Heart right ventricle (tissue), 16 donors: ENCODE data around the gene GJB3. TPM values are rescaled to one million over a fixed set of nuclear protein-coding genes. Genes with fewer than 3 reads are reported as not detected.

Experiments
- ATAC-seq, 8 donors: fragments of 200-7000 bp; cut with Tn5 transposase; one replicate each; pipeline ENCODE4 v1.9.1; 2020; ENCODE audit warnings: mild to moderate bottlenecking in 8 of 8, moderate library complexity in 8 of 8, moderate number of reproducible peaks in 1 of 8
- DNase-seq, 2 donors: peaks; one replicate each; pipeline ENCODE4 v3.0.0-alpha.2; 2020
- H3K27ac ChIP-seq, 10 donors: fragments of 200-600 bp; sonication (generic) in 2 of 10; one replicate each; pipeline versions ENCODE4 v1.5.0 to v1.8.0; 2020 to 2022; ENCODE audit warnings: mild to moderate bottlenecking in 3 of 10
- H3K27me3 ChIP-seq, 7 donors: fragments of 200-600 bp; one replicate each; pipeline ENCODE4 v1.8.0; 2021 to 2022; ENCODE audit warnings: mild to moderate bottlenecking in 2 of 7
- H3K36me3 ChIP-seq, 9 donors: fragments of 200-600 bp; sonication (generic) in 1 of 9; one replicate each; pipeline versions ENCODE4 v1.5.0 to v1.8.0; 2020 to 2022; ENCODE audit warnings: mild to moderate bottlenecking in 2 of 9
- H3K4me1 ChIP-seq, 9 donors: fragments of 200-600 bp; sonication (generic) in 1 of 9; one replicate each; pipeline versions ENCODE4 v1.5.0 to v1.8.0; 2020 to 2022; ENCODE audit warnings: mild to moderate bottlenecking in 4 of 9
- H3K4me3 ChIP-seq, 10 donors: fragments of 200-600 bp; sonication (generic) in 2 of 10; one replicate each; pipeline versions ENCODE4 v1.5.0 to v1.8.0; 2020 to 2022; ENCODE audit warnings: mild to moderate bottlenecking in 7 of 10, moderate library complexity in 2 of 10
- H3K9me3 ChIP-seq, 11 donors: fragments of 200-600 bp in 10 of 11; sonication (generic) in 2 of 11; one replicate each; pipeline versions ENCODE4 v1.5.0 to v1.8.0; 2013 to 2022; ENCODE audit warnings: mild to moderate bottlenecking in 2 of 11, control low read depth in 1 of 11, moderate library complexity in 1 of 11
- WGBS, 2 donors: extraction: QIAGEN DNeasy Blood & Tissue Kit; methylation state at CpG; one replicate each; pipeline ENCODE4 v1.1.7; 2013; ENCODE audit warnings: inconsistent platforms in 1 of 2; 5-methylcytosine and 5-hydroxymethylcytosine counted together
- intact Hi-C, 10 donors: fragments of 100-400 bp; cut with DNase I; formaldehyde crosslinking; loops; one replicate each; pipeline versions ENCODE4 v1.11.1 to v1.14.2; 2022
- polyA plus RNA-seq, 2 donors: library from polyadenylated mRNA; stranded (reverse); fragments of 200-250 nt; gene quantifications; one replicate each; pipeline ENCODE4 v1.2.3, GENCODE V29; 2013
- total RNA-seq, 10 donors: library from RNA; stranded (reverse); fragmentation: NEBNext Ultra II Directional in 3 of 10; extraction: Animal tissue kit (Norgen Biotek cat#: 25700) in 3 of 10; gene quantifications; one replicate each; pipeline versions ENCODE4 v1.2.1 to v1.2.4, GENCODE V29; 2021 to 2023
- TF ChIP-seq, protein P1 (sequence below), 9 donors: fragments of 200-600 bp; sonication (generic) in 2 of 9; IDR thresholded peaks; one replicate each; pipeline versions ENCODE4 v1.5.0 to v1.8.0; 2021 to 2022; ENCODE audit warnings: antibody characterized with exemption in 9 of 9, mild to moderate bottlenecking in 5 of 9, moderate library complexity in 1 of 9
- donor health status: Arrhythmogenic right ventricular cardiomyopathy.
- donor health status: ischemic (EF 13 %, LVEDD 7.1; RV severe dilation, severe dysfunction).
- donor health status: healthy with polysubstance abuse.
- donor health status: DM: no; HTN: yes; CAD: no.
- donor health status: DM: no; HTN: no; CAD: no.
- donor health status: ischemic (EF 25% LVEDD 6.9; RV normal size, moderate dysfunction).
- donor health status: ischemic (EF 25% LVEDD 5.7; RV mildly dilated, moderate dysfunction).
- donor health status: healthy.
- donor health status: DM: yes; HTN: yes; CAD: no.
- donor health status: Ischemic cardiomyopathy.
- donor health status: ischemic (EF 35%, LVEDD 5.7; RV mildly dilated, moderate dysfunction).
- donor health status: nonischemic (EF 11% LVEDD 7.7; RV severe dilation, severe dysfunction).
- donor health status: DM: yes; HTN: yes; CAD: no.
- donor health status: PGD.
- donor health status: ischemic (EF 29% LVEDD 5.4; RV normal size, mild dysfunction).
- donor health status: nonischemic (EF 23%, LVEDD 6.1; RV moderate dilation, normal function).

GJB3 gene
- total and polyA plus RNA-seq, 12 donors: not detected

DNA sequence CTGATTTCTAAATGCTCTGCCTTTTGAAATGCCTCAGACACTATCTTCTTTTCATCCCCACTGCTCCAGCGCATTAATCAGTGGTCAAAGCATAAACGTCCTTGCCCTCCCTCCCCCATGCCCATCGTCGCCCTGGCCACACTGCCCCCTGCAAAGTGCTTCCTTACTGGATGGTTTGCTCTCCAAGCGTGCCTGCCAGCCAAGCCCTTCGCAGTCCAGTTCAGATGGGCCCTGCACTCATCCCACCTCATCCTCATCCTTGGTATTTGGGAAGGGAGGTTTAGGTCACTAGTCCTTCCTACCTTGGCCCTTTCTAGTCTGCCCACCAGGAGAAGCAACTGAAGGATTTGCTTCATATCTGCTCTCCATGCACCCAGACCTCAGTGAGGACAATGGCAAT, 14.9 kb downstream of the GJB3 start:
- TF ChIP-seq, protein P1, sequence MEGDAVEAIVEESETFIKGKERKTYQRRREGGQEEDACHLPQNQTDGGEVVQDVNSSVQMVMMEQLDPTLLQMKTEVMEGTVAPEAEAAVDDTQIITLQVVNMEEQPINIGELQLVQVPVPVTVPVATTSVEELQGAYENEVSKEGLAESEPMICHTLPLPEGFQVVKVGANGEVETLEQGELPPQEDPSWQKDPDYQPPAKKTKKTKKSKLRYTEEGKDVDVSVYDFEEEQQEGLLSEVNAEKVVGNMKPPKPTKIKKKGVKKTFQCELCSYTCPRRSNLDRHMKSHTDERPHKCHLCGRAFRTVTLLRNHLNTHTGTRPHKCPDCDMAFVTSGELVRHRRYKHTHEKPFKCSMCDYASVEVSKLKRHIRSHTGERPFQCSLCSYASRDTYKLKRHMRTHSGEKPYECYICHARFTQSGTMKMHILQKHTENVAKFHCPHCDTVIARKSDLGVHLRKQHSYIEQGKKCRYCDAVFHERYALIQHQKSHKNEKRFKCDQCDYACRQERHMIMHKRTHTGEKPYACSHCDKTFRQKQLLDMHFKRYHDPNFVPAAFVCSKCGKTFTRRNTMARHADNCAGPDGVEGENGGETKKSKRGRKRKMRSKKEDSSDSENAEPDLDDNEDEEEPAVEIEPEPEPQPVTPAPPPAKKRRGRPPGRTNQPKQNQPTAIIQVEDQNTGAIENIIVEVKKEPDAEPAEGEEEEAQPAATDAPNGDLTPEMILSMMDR (IDR thresholded peaks at IDR 0.05): no peak
- peak overlapping the region; percentile 18 to 75 (median 60) for H3K4me3 ChIP-seq
- no peaks in the 10 kb centered on the region for H3K9me3 ChIP-seq
- H3K27ac ChIP-seq: peak overlapping the region in 8 of 10 donors; percentile 20 to 92 (median 76)
- ATAC-seq (no peak), DNase-seq (no peak)
- H3K4me1 ChIP-seq: peaks cover 9 to 53% (median 18%) of the 10 kb centered on the region in 9 donors
- H3K27me3 ChIP-seq: peaks cover 0 to 17% (median 0%) of the 10 kb centered on the region in 7 donors
- intact Hi-C loops: loop anchor here in 1 of 10 donors (5.0 kb wide), 1 partner anchor 771 kb away; no protein-coding TSS in a partner anchor
- H3K36me3 ChIP-seq: peaks cover 0 to 39% (median 4%) of the 10 kb centered on the region in 9 donors
- WGBS, 2 donors: 67 to 77% methylated on average over 6 of the region's 6 CpGs

DNA sequence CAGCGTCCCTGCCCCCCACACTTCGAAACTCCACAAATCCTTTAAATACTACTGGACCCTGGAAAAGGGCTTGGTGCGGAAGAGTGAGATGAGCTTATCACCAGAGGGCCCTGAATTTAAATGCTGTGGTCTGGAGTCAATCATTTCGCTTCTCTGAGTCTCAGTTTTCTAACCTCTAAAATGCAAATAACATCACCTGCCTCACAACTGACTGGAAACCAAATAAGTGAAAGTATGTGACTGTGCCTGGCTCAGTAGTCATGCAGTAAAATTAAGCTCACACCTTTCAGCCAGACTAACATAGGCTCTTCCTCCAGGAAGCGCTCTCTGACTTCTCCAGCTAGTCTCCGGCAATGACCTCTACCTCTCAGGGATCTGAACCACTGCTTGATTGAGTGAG, 16.0 kb downstream of the GJB3 start:
- Histone ChIP-seq H3K36me3 (peaks cover 0 to 39% (median 4%) of the 10 kb centered on the region in 9 donors), H3K9me3 (no peaks in the 10 kb centered on the region), H3K27ac (peak overlapping the region in 9 of 10 donors; percentile 46 to 92 (median 50)), H3K27me3 (peaks cover 0 to 16% (median 0%) of the 10 kb centered on the region in 7 donors), H3K4me1 (peaks cover 7 to 47% (median 16%) of the 10 kb centered on the region in 9 donors), H3K4me3 (peak overlapping the region in 9 of 10 donors; percentile 51 to 75 (median 61))
- intact Hi-C loops: loop anchor here in 1 of 10 donors (5.0 kb wide), 1 partner anchor 770 kb away; no protein-coding TSS in a partner anchor
- DNase-seq (no peak), ATAC-seq (no peak)
- WGBS, 2 donors: 77 to 85% methylated on average over 6 of the region's 6 CpGs
- TF ChIP-seq, protein P1 (IDR thresholded peaks at IDR 0.05): no peak

DNA sequence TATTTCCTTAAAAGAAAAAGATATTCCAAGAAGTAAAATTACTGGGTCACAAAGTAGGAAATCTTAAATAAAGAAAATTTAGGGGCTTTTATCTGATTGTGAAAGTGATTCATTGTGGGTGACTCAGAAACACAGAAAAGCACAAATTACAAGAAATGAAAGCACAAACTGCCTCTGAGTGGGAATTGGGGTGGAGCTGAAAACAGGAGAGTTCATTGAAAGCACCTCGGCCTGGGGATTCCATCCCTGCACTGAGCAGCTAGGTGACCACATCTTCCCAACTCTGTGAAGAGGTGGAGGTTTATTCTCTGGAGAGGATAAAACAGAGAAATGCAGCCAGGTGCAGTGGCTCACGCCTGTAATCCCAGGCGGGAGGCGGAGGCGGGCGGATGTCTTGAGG, 19.2 kb downstream of the GJB3 start:
- no peak overlapping the region for H3K4me3 ChIP-seq
- TF ChIP-seq, protein P1 (IDR thresholded peaks at IDR 0.05): no peak
- 87 to 91% methylated on average over 6 of the region's 6 CpGs for WGBS, 2 donors
- peaks cover 0 to 43% (median 14%) of the 10 kb centered on the region in 9 donors for H3K4me1 ChIP-seq
- peaks cover 0 to 24% (median 0%) of the 10 kb centered on the region in 9 donors for H3K36me3 ChIP-seq
- ATAC-seq: no peak
- intact Hi-C loops: no loop called here
- H3K27me3 ChIP-seq: no peaks in the 10 kb centered on the region
- peak overlapping the region in 1 of 10 donors; percentile 36 for H3K27ac ChIP-seq
- no peak for DNase-seq
- peaks cover 0 to 14% (median 0%) of the 10 kb centered on the region in 11 donors for H3K9me3 ChIP-seq

DNA sequence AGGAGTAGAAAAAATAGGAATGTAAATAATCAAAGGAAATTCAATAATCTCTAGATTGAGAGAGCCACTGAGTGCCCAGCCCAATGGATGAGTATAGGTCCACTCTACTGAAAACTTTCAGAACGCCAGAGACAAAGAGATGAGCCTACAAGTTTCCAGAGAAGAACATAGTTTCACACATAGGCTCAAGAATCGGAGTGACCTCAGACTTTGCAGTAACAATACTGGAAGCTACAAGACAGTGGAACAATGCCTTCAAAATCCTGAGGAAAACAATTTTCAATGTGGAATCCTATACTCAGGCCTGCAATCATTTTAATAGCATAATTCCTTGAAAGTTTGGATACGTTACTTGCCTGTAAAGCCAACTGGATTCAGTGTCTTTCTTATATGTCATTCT, 22.8 kb downstream of the GJB3 start:
- TF ChIP-seq, protein P1 (IDR thresholded peaks at IDR 0.05): no peak
- peaks cover 0 to 14% (median 0%) of the 10 kb centered on the region in 11 donors for H3K9me3 ChIP-seq
- DNase-seq (no peak), ATAC-seq (no peak)
- intact Hi-C loops: no loop called here
- H3K27me3 ChIP-seq: no peaks in the 10 kb centered on the region
- WGBS, 2 donors: 96 to 98% methylated on average over 3 of the region's 3 CpGs
- no peak overlapping the region for H3K27ac ChIP-seq
- no peak overlapping the region for H3K4me3 ChIP-seq
- peaks cover 0 to 31% (median 11%) of the 10 kb centered on the region in 9 donors for H3K4me1 ChIP-seq
- H3K36me3 ChIP-seq: peaks cover 0 to 1% (median 0%) of the 10 kb centered on the region in 9 donors
